H9 (cell line): ENCODE data around the gene GRIK4. TPM values are rescaled to one million over a fixed set of nuclear protein-coding genes. Genes with fewer than 3 reads are reported as not detected.

Experiments
- DNase-seq: peaks from one replicate; pipeline ENCODE4 v3.0.0-alpha.2; 2017
- H2AFZ ChIP-seq: one replicate; pipeline ENCODE4 v1.6.1; 2013; ENCODE audit warnings: mild to moderate bottlenecking, low read length, control low read depth, moderate library complexity
- H2AK5ac ChIP-seq: 2 replicates; pipeline ENCODE4 v1.6.1; 2013; ENCODE audit warnings: low read length, control low read depth, mixed read lengths; ENCODE audit not compliant: insufficient read length
- H2BK120ac ChIP-seq: one replicate; pipeline ENCODE4 v1.6.1; 2013; ENCODE audit warnings: low read depth, mild to moderate bottlenecking, low read length, control low read depth, inconsistent platforms; ENCODE audit not compliant: poor library complexity, severe bottlenecking
- H2BK12ac ChIP-seq: 2 replicates; pipeline ENCODE4 v1.6.1; 2013; ENCODE audit warnings: low read length, control low read depth, mixed read lengths, low read depth; ENCODE audit not compliant: insufficient read length
- H2BK15ac ChIP-seq: 2 replicates; pipeline ENCODE4 v1.6.1; 2013; ENCODE audit warnings: low read depth, low read length, control low read depth
- H2BK20ac ChIP-seq: one replicate; pipeline ENCODE4 v1.6.1; 2013; ENCODE audit warnings: low read depth, mild to moderate bottlenecking, low read length, control low read depth, inconsistent platforms; ENCODE audit not compliant: poor library complexity, severe bottlenecking
- H2BK5ac ChIP-seq: 2 replicates; pipeline ENCODE4 v1.6.1; 2013; ENCODE audit warnings: low read length, control low read depth, mixed read lengths; ENCODE audit not compliant: insufficient read length
- H3K14ac ChIP-seq: 2 replicates; pipeline ENCODE4 v1.6.1; 2013; ENCODE audit warnings: low read length, control low read depth; ENCODE audit not compliant: insufficient read depth
- H3K18ac ChIP-seq: 2 replicates; pipeline ENCODE4 v1.6.1; 2013; ENCODE audit warnings: low read depth, mild to moderate bottlenecking, mixed read lengths, low read length, control low read depth; ENCODE audit not compliant: insufficient read length
- H3K23ac ChIP-seq: 2 replicates; pipeline ENCODE4 v1.6.1; 2013; ENCODE audit warnings: low read length, control low read depth, mixed read lengths, low read depth; ENCODE audit not compliant: insufficient read length
- H3K23me2 ChIP-seq: 2 replicates; pipeline ENCODE4 v1.6.1; 2013; ENCODE audit warnings: low read depth, mild to moderate bottlenecking, mixed read lengths, low read length, control low read depth; ENCODE audit not compliant: insufficient read length, poor library complexity, severe bottlenecking
- H3K27ac ChIP-seq: 2 replicates; pipeline ENCODE4 v1.5.1; 2013; ENCODE audit warnings: low read length, control low read depth, mixed read lengths, low read depth; ENCODE audit not compliant: insufficient read length
- H3K27me3 ChIP-seq: 2 replicates; pipeline ENCODE4 v1.6.1; 2013; ENCODE audit warnings: low read length, control low read depth, inconsistent platforms; ENCODE audit not compliant: insufficient read depth
- H3K4ac ChIP-seq: 2 replicates; pipeline ENCODE4 v1.6.1; 2013; ENCODE audit warnings: low read depth, mild to moderate bottlenecking, control low read depth, inconsistent platforms, low read length, moderate library complexity
- H3K4me1 ChIP-seq: 2 replicates; pipeline ENCODE4 v1.6.1; 2013; ENCODE audit warnings: low read length, control low read depth, inconsistent platforms; ENCODE audit not compliant: insufficient read depth
- H3K4me2 ChIP-seq: 2 replicates; pipeline ENCODE4 v1.6.1; 2013; ENCODE audit warnings: low read length, control low read depth, mixed read lengths; ENCODE audit not compliant: insufficient read length, insufficient read depth
- H3K56ac ChIP-seq: 2 replicates; pipeline ENCODE4 v1.6.1; 2013; ENCODE audit warnings: low read depth, mild to moderate bottlenecking, mixed read lengths, low read length, control low read depth; ENCODE audit not compliant: insufficient read length
- H3K79me1 ChIP-seq: 2 replicates; pipeline ENCODE4 v1.6.1; 2013; ENCODE audit warnings: low read depth, mild to moderate bottlenecking, moderate library complexity, low read length, control low read depth, inconsistent platforms; ENCODE audit not compliant: insufficient read depth, poor library complexity, severe bottlenecking
- H3K79me2 ChIP-seq: 2 replicates; pipeline ENCODE4 v1.6.1; 2013; ENCODE audit warnings: low read length, control low read depth, inconsistent platforms; ENCODE audit not compliant: insufficient read depth
- H3K9ac ChIP-seq: 2 replicates; pipeline ENCODE4 v1.6.1; 2013; ENCODE audit warnings: low read length, control low read depth, mixed read lengths; ENCODE audit not compliant: insufficient read length; ENCODE audit errors: extremely low read depth
- H3K9me3 ChIP-seq: one replicate; pipeline ENCODE4 v1.6.1; 2013; ENCODE audit warnings: low read depth, low read length, inconsistent platforms; ENCODE audit not compliant: control insufficient read depth
- H3T11ph ChIP-seq: one replicate; pipeline ENCODE4 v1.6.1; 2013; ENCODE audit warnings: mild to moderate bottlenecking, low read length, control low read depth, inconsistent platforms
- H4K20me1 ChIP-seq: one replicate; pipeline ENCODE4 v1.6.1; 2013; ENCODE audit not compliant: control insufficient read depth, insufficient read length, insufficient read depth
- H4K5ac ChIP-seq: 2 replicates; pipeline ENCODE4 v1.6.1; 2013; ENCODE audit warnings: low read depth, mild to moderate bottlenecking, mixed read lengths, low read length, control low read depth; ENCODE audit not compliant: insufficient read length
- H4K8ac ChIP-seq: replicated peaks from 2 replicates; pipeline ENCODE4 v1.6.1; 2013; ENCODE audit warnings: low read length, control low read depth, mixed read lengths, low read depth; ENCODE audit not compliant: insufficient read length
- H4K91ac ChIP-seq: 2 replicates; pipeline ENCODE4 v1.6.1; 2013; ENCODE audit warnings: low read depth, mild to moderate bottlenecking, moderate library complexity, mixed read lengths, low read length, control low read depth; ENCODE audit not compliant: insufficient read length
- H3K27ac Mint-ChIP-seq, 3 experiments: 2 replicates in 2 of 3; 3 replicates in 1 of 3; pipeline ENCODE4 v1.8.0; 2020 to 2021; ENCODE audit warnings: mixed read lengths in 3 of 3, mild to moderate bottlenecking in 1 of 3, moderate library complexity in 1 of 3
- H3K27me3 Mint-ChIP-seq: 2 replicates; pipeline ENCODE4 v1.8.0; 2021; ENCODE audit warnings: low read depth, mild to moderate bottlenecking, moderate library complexity, mixed read lengths
- H3K36me3 Mint-ChIP-seq, 3 experiments: 2 replicates in 2 of 3; 3 replicates in 1 of 3; pipeline ENCODE4 v1.8.0; 2020 to 2021; ENCODE audit warnings: low read depth in 3 of 3, mixed read lengths in 3 of 3; ENCODE audit not compliant: insufficient read depth in 1 of 3
- H3K4me1 Mint-ChIP-seq, 2 experiments: 2 replicates each; pipeline ENCODE4 v1.8.0; 2020; ENCODE audit warnings: mixed read lengths in 2 of 2
- H3K4me3 Mint-ChIP-seq, 2 experiments: 2 replicates in 1 of 2; 3 replicates in 1 of 2; pipeline ENCODE4 v1.8.0; 2020 to 2021; ENCODE audit warnings: mild to moderate bottlenecking in 2 of 2, mixed read lengths in 2 of 2, moderate library complexity in 1 of 2
- H3K9me3 Mint-ChIP-seq, 2 experiments: 2 replicates in 1 of 2; 3 replicates in 1 of 2; pipeline ENCODE4 v1.8.0; 2020; ENCODE audit warnings: mild to moderate bottlenecking in 2 of 2, mixed read lengths in 2 of 2, moderate library complexity in 1 of 2
- CTCF ChIP-seq: fragments of 200-600 bp; sonication (generic); conservative IDR thresholded peaks from 3 replicates; pipeline ENCODE4 v1.8.0; 2021; ENCODE audit warnings: antibody characterized with exemption, mild to moderate bottlenecking
- WGBS: extraction: QIAGEN DNeasy Blood & Tissue Kit; methylation state at CpG from one replicate; pipeline ENCODE4 v1.1.7; 2013; ENCODE audit warnings: missing lambda C conversion rate, low lambda C conversion rate, mixed read lengths; ENCODE audit not compliant: insufficient read length; ENCODE audit errors: extremely low coverage; 5-methylcytosine and 5-hydroxymethylcytosine counted together
- total RNA-seq: library from RNA; stranded (reverse); gene quantifications from 2 replicates; pipeline ENCODE4 v1.2.1, GENCODE V29; 2021

The GRIK4 gene
- total RNA-seq, 1 experiment from 2014 or later, result 2.3 TPM

DNA sequence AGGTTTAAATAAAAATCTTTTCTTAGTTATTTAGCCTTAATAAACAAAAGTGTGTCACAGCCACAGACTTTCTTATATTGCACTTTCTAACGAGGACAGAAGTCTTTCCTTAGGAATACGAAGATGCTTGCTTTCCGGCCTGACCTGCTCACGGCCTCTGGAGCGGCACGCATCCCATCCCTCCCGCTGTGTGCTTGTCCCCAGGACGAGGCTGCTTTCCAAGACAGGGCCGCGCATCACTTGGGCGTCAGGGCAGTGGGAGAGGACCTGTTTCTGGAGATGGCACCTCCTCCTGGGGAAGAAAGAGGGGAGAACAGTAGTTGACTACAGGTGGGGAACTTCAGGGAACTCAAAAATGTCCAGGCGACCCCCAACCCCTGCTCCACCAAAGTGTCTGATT, 26.4 kb downstream of the GRIK4 start:
- Histone ChIP-seq H4K5ac (no peak overlapping the region), H3K27me3 (no peaks in the 10 kb centered on the region), H4K8ac (no peak overlapping the region), H2AK5ac (no peak overlapping the region), H3K79me2 (no peaks in the 10 kb centered on the region), H3K4ac (no peak overlapping the region), H3K56ac (no peak overlapping the region), H4K91ac (no peak overlapping the region), H2BK120ac (no peak overlapping the region), H3K4me1 (no peaks in the 10 kb centered on the region), H3K9me3 (no peaks in the 10 kb centered on the region), H2BK12ac (no peak overlapping the region), H4K20me1 (no peaks in the 10 kb centered on the region), H3K9ac (no peak overlapping the region), H2AFZ (no peak overlapping the region), H3K4me2 (no peak overlapping the region), H3K23me2 (no peaks in the 10 kb centered on the region), H3K14ac (no peak overlapping the region), H2BK5ac (no peak overlapping the region), H3K23ac (no peak overlapping the region), H3T11ph (no peak overlapping the region), H2BK15ac (no peak overlapping the region), H3K18ac (no peak overlapping the region), H3K27ac (no peak overlapping the region), H3K79me1 (no peaks in the 10 kb centered on the region), H2BK20ac (no peak overlapping the region)
- Mint-ChIP-seq H3K27ac (no peak overlapping the region), H3K27me3 (peaks cover 4% of the 10 kb centered on the region), H3K36me3 (no peaks in the 10 kb centered on the region), H3K9me3 (no peaks in the 10 kb centered on the region), H3K4me3 (no peak overlapping the region), H3K4me1 (peaks cover 10 to 40% of the 10 kb centered on the region in 2 experiments)
- no peak for DNase-seq
- no CpG with 5 or more reads among the region's 12 CpGs for WGBS
- TF ChIP-seq CTCF, result no peak
